Measurements from ENCODE around the gene IL1B.

GRCh38 chr2:112880091-112880531 lies 43.5 kb upstream of the IL1B start:
- TF ChIP-seq ZNF274 (IDR thresholded peaks at IDR 0.05; ENCODE audit: low read depth, low read length) (no peak), YY1 (IDR thresholded peaks at IDR 0.05; ENCODE audit: insufficient read depth, insufficient read length) (no peak)
